ENCODE measurements around the gene OCEL1. TPM values are rescaled to one million over a fixed set of nuclear protein-coding genes. Genes with fewer than 3 reads are reported as not detected.
A peak's percentile ranks its signal among the peaks of the same experiment; 100 is the strongest.

OCEL1 gene
- total and polyA plus RNA-seq, 2 of the 13 experiments (the other 11 are each of a cell fraction or from before 2014, with no cell fraction given): 10.6 to 17.2 TPM

DNA sequence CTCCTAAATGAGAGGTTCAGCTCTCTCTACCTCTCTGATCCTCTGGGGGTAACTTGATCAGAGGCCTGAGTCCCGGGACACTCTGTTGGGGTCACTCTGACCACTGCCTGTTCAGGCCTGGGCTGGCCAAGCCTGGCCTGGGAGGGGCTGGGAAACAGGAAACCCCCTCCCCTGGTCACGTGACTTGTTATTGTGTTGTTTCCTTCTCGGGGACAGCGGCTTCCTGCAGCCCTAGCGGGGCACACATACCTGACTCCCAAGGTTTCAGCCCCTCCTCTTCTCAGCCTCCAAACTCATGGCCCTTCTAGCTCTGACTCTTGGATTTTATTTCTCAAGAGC lies 38.6 kb downstream of the OCEL1 start, which contains the start of gene USHBP1 (continued):
- no peak for TF ChIP-seq TIGD3 (CRISPR knock-in tag; IDR thresholded peaks at IDR 0.05; ENCODE audit: borderline replicate concordance)
- TF ChIP-seq ZNF7 (CRISPR knock-in tag; IDR thresholded peaks at IDR 0.05): no peak
- TF ChIP-seq SMAD3 (CRISPR knock-in tag; IDR thresholded peaks at IDR 0.05): no peak
- TF ChIP-seq SMAD9 (CRISPR knock-in tag; IDR thresholded peaks at IDR 0.05): no peak
- TF ChIP-seq, protein P1, sequence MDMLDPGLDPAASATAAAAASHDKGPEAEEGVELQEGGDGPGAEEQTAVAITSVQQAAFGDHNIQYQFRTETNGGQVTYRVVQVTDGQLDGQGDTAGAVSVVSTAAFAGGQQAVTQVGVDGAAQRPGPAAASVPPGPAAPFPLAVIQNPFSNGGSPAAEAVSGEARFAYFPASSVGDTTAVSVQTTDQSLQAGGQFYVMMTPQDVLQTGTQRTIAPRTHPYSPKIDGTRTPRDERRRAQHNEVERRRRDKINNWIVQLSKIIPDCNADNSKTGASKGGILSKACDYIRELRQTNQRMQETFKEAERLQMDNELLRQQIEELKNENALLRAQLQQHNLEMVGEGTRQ (IDR thresholded peaks at IDR 0.05; ENCODE audit: low read depth, low read length): peak; percentile 82
- TF ChIP-seq, protein P1 (CRISPR knock-in tag; IDR thresholded peaks at IDR 0.05; ENCODE audit: borderline replicate concordance): peak; percentile 60; the same call in 1 of the 2 replicates
- no peak for TF ChIP-seq NBN (conservative IDR thresholded peaks at IDR 0.05)
- TF ChIP-seq HIC2 (CRISPR knock-in tag; IDR thresholded peaks at IDR 0.05; ENCODE audit: low read depth): no peak
- TF ChIP-seq CBX2 (IDR thresholded peaks at IDR 0.05; ENCODE audit: low read depth, low read length): no peak
- TF ChIP-seq CBX2 (CRISPR knock-in tag; IDR thresholded peaks at IDR 0.05; ENCODE audit: low read depth): no peak
- TF ChIP-seq, protein P2, sequence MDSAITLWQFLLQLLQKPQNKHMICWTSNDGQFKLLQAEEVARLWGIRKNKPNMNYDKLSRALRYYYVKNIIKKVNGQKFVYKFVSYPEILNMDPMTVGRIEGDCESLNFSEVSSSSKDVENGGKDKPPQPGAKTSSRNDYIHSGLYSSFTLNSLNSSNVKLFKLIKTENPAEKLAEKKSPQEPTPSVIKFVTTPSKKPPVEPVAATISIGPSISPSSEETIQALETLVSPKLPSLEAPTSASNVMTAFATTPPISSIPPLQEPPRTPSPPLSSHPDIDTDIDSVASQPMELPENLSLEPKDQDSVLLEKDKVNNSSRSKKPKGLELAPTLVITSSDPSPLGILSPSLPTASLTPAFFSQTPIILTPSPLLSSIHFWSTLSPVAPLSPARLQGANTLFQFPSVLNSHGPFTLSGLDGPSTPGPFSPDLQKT (CRISPR knock-in tag; IDR thresholded peaks at IDR 0.05; ENCODE audit: borderline replicate concordance): no peak
- no peak for TF ChIP-seq NCOA1 (CRISPR knock-in tag; IDR thresholded peaks at IDR 0.05)
- no peak for TF ChIP-seq ZBTB37 (CRISPR knock-in tag; IDR thresholded peaks at IDR 0.05)
- TF ChIP-seq ZNF580 (CRISPR knock-in tag; IDR thresholded peaks at IDR 0.05; ENCODE audit: borderline replicate concordance, low read depth): no peak
- no peak for TF ChIP-seq ZNF430 (CRISPR knock-in tag; IDR thresholded peaks at IDR 0.05)
- no peak for TF ChIP-seq ZNF772 (CRISPR knock-in tag; IDR thresholded peaks at IDR 0.05)
- no peak for TF ChIP-seq ZNF124 (CRISPR knock-in tag; IDR thresholded peaks at IDR 0.05)
- TF ChIP-seq ZMYM4 (CRISPR knock-in tag; IDR thresholded peaks at IDR 0.05): no peak
- TF ChIP-seq ZNF850 (CRISPR knock-in tag; conservative IDR thresholded peaks at IDR 0.05): no peak
- TF ChIP-seq, protein P3, sequence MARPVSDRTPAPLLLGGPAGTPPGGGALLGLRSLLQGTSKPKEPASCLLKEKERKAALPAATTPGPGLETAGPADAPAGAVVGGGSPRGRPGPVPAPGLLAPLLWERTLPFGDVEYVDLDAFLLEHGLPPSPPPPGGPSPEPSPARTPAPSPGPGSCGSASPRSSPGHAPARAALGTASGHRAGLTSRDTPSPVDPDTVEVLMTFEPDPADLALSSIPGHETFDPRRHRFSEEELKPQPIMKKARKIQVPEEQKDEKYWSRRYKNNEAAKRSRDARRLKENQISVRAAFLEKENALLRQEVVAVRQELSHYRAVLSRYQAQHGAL (CRISPR knock-in tag; IDR thresholded peaks at IDR 0.05; ENCODE audit: not compliant biosample characterization): no peak
- no peak for TF ChIP-seq ZNF431 (CRISPR knock-in tag; IDR thresholded peaks at IDR 0.05; ENCODE audit: borderline replicate concordance, low read depth)
- peak; percentile 19; the same call in 1 of the 2 replicates for TF ChIP-seq KAT8 (CRISPR knock-in tag; IDR thresholded peaks at IDR 0.05)

Data from HepG2 (cell line).